Measurements from ENCODE around the gene JMJD1C. TPM values are rescaled to one million over a fixed set of nuclear protein-coding genes. Genes with fewer than 3 reads are reported as not detected.
A peak's percentile ranks its signal among the peaks of the same experiment; 100 is the strongest.
"Not testable (repeated sequence)": the region's sequence is repeated elsewhere in the genome, so short reads cannot be mapped to it uniquely, and the experiment has no call there.

Gene JMJD1C
- total RNA-seq, 1 donor from 2014 or later = 143 TPM

DNA sequence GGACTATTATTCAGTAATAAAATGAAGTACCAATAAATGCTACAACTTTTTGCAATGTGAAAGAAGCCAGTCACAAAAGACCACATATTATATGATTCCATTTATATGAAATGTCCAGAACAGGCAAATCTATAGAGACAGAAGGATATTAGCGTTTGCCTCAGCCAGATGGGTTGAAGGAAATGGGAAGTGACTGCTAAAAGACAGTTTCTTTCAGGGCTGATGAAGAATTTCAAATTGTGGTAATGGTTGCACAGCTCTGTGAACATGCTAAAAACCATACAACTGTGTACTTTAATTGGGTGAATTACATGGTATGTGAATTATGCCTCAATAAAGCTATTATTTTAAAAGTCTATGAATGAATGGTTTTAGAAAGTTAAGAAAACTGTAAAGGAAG lies 31.5 kb upstream of the JMJD1C start:
- Mint-ChIP-seq H3K27me3 (ENCODE audit: insufficient read depth, low read depth) (no peaks in the 10 kb centered on the region), H3K4me1 (no peaks in the 10 kb centered on the region), H3K36me3 (peaks cover 46% of the 10 kb centered on the region), H3K27ac (no peak overlapping the region), H3K4me3 (no peak overlapping the region), H3K9me3 (peaks cover 24% of the 10 kb centered on the region)
- Histone ChIP-seq H3K36me3 (no peaks in the 10 kb centered on the region), H3K9me3 (ENCODE audit: low read depth) (no peaks in the 10 kb centered on the region), H4K20me1 (ENCODE audit: low read depth) (no peaks in the 10 kb centered on the region), H3K79me2 (ENCODE audit: low read depth) (peaks cover 100% of the 10 kb centered on the region), H3K4me2 (no peak overlapping the region), H3K27me3 (no peaks in the 10 kb centered on the region), H3K4me1 (no peaks in the 10 kb centered on the region), H3F3A (ENCODE audit: low read depth) (peaks cover 6% of the 10 kb centered on the region), H2AFZ (replicated peaks) (no peak overlapping the region), H3K4me3 (no peak overlapping the region), H3K9ac (no peak overlapping the region), H3K27ac (no peak overlapping the region)
- TF ChIP-seq EZH2 (IDR thresholded peaks at IDR 0.05) (no peak), EZH2phosphoT487 (IDR thresholded peaks at IDR 0.05) (no peak)
- TF ChIP-seq, protein P1, sequence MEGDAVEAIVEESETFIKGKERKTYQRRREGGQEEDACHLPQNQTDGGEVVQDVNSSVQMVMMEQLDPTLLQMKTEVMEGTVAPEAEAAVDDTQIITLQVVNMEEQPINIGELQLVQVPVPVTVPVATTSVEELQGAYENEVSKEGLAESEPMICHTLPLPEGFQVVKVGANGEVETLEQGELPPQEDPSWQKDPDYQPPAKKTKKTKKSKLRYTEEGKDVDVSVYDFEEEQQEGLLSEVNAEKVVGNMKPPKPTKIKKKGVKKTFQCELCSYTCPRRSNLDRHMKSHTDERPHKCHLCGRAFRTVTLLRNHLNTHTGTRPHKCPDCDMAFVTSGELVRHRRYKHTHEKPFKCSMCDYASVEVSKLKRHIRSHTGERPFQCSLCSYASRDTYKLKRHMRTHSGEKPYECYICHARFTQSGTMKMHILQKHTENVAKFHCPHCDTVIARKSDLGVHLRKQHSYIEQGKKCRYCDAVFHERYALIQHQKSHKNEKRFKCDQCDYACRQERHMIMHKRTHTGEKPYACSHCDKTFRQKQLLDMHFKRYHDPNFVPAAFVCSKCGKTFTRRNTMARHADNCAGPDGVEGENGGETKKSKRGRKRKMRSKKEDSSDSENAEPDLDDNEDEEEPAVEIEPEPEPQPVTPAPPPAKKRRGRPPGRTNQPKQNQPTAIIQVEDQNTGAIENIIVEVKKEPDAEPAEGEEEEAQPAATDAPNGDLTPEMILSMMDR (IDR thresholded peaks at IDR 0.05) = no peak
- DNase-seq (ENCODE audit: low spot score) = no peak

DNA sequence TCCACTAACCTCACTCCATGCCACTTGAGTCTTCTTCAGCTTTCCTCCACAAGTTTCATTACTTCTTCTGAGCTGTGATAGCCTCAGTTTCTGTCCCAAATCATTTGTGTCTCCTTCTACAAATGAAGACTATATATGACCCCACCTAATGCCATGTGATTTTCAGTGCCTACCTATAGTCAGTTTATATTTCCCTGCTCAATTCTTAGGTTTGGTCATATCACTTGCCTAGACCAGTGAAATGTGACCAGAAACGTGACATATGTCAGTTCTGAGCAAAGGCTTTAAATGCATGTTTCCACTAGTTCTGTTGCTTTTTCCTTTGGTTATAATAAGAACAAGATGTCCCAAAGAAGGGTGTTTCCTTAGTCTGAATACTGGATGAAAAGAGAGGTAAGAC lies 30.8 kb upstream of the JMJD1C start:
- Mint-ChIP-seq H3K27ac (no peak overlapping the region), H3K36me3 (peaks cover 46% of the 10 kb centered on the region), H3K4me3 (no peak overlapping the region), H3K27me3 (ENCODE audit: insufficient read depth, low read depth) (no peaks in the 10 kb centered on the region), H3K4me1 (no peaks in the 10 kb centered on the region), H3K9me3 (peaks cover 27% of the 10 kb centered on the region)
- H4K20me1 ChIP-seq (ENCODE audit: low read depth) = no peaks in the 10 kb centered on the region
- H3K27me3 ChIP-seq = no peaks in the 10 kb centered on the region
- no peak for DNase-seq (ENCODE audit: low spot score)
- no peaks in the 10 kb centered on the region for H3K36me3 ChIP-seq
- no peak overlapping the region for H2AFZ ChIP-seq (replicated peaks)
- TF ChIP-seq EZH2phosphoT487 (IDR thresholded peaks at IDR 0.05) (no peak), EZH2 (IDR thresholded peaks at IDR 0.05) (no peak)
- TF ChIP-seq, protein P1 (IDR thresholded peaks at IDR 0.05) = no peak
- no peak overlapping the region for H3K27ac ChIP-seq
- H3F3A ChIP-seq (ENCODE audit: low read depth) = peaks cover 6% of the 10 kb centered on the region
- H3K9me3 ChIP-seq (ENCODE audit: low read depth) = no peaks in the 10 kb centered on the region
- H3K79me2 ChIP-seq (ENCODE audit: low read depth) = peaks cover 100% of the 10 kb centered on the region
- H3K9ac ChIP-seq = no peak overlapping the region
- H3K4me3 ChIP-seq = no peak overlapping the region
- no peaks in the 10 kb centered on the region for H3K4me1 ChIP-seq
- no peak overlapping the region for H3K4me2 ChIP-seq

DNA sequence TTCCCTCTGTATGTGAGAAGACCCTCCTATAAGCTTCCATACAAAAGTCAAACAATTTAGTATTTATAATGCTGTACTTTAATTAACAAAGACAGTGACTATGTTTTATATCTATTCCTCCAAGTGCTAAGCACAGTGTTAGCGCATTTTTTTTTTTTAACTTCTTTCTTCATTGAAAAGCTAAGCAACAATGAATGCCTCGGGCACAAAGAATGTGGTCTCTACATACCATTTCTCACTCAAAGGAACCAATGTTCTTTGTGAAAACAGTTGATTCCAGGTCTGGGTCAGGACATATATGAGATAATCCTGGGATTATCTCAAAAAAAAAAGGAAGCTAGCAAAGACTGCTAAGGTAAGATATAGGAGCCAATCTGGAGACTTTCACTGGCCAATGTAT lies 29.2 kb upstream of the JMJD1C start:
- Mint-ChIP-seq H3K27ac (no peak overlapping the region), H3K4me3 (no peak overlapping the region), H3K9me3 (peaks cover 26% of the 10 kb centered on the region), H3K36me3 (peaks cover 38% of the 10 kb centered on the region), H3K27me3 (ENCODE audit: insufficient read depth, low read depth) (no peaks in the 10 kb centered on the region), H3K4me1 (no peaks in the 10 kb centered on the region)
- peak; percentile 41 for DNase-seq (ENCODE audit: low spot score)
- no peak overlapping the region for H3K9ac ChIP-seq
- no peaks in the 10 kb centered on the region for H3K4me1 ChIP-seq
- no peaks in the 10 kb centered on the region for H3K9me3 ChIP-seq (ENCODE audit: low read depth)
- H3K4me2 ChIP-seq = no peak overlapping the region
- H2AFZ ChIP-seq (replicated peaks) = no peak overlapping the region
- no peaks in the 10 kb centered on the region for H3K27me3 ChIP-seq
- no peaks in the 10 kb centered on the region for H4K20me1 ChIP-seq (ENCODE audit: low read depth)
- H3K4me3 ChIP-seq = no peak overlapping the region
- no peak overlapping the region for H3K27ac ChIP-seq
- no peak for TF ChIP-seq EZH2phosphoT487 (IDR thresholded peaks at IDR 0.05)
- H3K79me2 ChIP-seq (ENCODE audit: low read depth) = peaks cover 100% of the 10 kb centered on the region
- peaks cover 6% of the 10 kb centered on the region for H3F3A ChIP-seq (ENCODE audit: low read depth)
- peaks cover 5% of the 10 kb centered on the region for H3K36me3 ChIP-seq

DNA sequence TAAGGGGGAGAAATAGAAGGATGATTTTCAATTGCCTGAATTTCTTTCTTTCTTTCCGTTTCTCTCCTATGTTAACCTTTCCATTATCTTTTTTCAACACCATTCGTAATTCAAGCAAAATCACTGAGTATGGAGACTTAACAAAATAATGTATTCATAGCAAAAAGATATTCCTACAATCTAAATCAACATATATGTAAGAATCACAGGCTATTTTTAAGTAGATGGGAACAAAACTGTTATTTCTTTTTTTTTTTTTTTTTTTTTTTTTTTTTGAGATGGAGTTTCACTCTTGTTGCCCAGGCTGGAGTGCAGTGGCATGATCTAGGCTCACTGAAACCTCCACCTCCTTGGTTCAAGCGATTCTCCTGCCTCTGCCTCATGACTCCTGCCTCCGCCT lies 27.2 kb upstream of the JMJD1C start:
- Mint-ChIP-seq H3K27ac (no peak overlapping the region), H3K36me3 (peaks cover 28% of the 10 kb centered on the region), H3K4me3 (no peak overlapping the region), H3K9me3 (peaks cover 28% of the 10 kb centered on the region), H3K4me1 (no peaks in the 10 kb centered on the region), H3K27me3 (ENCODE audit: insufficient read depth, low read depth) (no peaks in the 10 kb centered on the region)
- no peak overlapping the region for H3K9ac ChIP-seq
- peaks cover 100% of the 10 kb centered on the region for H3K79me2 ChIP-seq (ENCODE audit: low read depth)
- H3K27me3 ChIP-seq = no peaks in the 10 kb centered on the region
- no peaks in the 10 kb centered on the region for H4K20me1 ChIP-seq (ENCODE audit: low read depth)
- no peaks in the 10 kb centered on the region for H3K9me3 ChIP-seq (ENCODE audit: low read depth)
- H3K27ac ChIP-seq = no peak overlapping the region
- TF ChIP-seq, protein P1 (IDR thresholded peaks at IDR 0.05) = no peak
- no peak for TF ChIP-seq EZH2phosphoT487 (IDR thresholded peaks at IDR 0.05)
- no peak for TF ChIP-seq EZH2 (IDR thresholded peaks at IDR 0.05)
- H3K36me3 ChIP-seq = peaks cover 5% of the 10 kb centered on the region
- H3K4me1 ChIP-seq = no peaks in the 10 kb centered on the region
- no peak overlapping the region for H3K4me2 ChIP-seq
- H3F3A ChIP-seq (ENCODE audit: low read depth) = peaks cover 6% of the 10 kb centered on the region
- no peak overlapping the region for H3K4me3 ChIP-seq
- DNase-seq (ENCODE audit: low spot score) = no peak
- H2AFZ ChIP-seq (replicated peaks) = no peak overlapping the region

DNA sequence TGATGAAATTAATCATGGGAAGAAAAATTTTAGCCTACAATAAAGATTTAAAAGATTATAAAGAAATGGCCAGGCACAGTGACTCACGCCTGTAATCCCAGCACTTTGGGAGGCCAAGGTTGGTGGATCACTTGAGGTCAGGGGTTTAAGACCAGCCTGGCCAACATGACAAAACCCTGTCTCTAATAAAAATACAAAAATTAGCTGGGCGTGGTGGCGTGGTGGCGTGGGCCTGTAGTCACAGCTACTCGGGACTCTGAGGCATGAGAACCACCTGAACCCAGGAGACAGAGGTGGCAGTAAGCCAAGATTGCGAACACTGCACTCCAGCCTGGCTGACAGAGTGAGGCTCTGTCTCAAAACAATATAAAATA lies 26.5 kb upstream of the JMJD1C start:
- not testable (repeated sequence) for H3K4me3 Mint-ChIP-seq; H3K27me3 Mint-ChIP-seq (ENCODE audit: insufficient read depth, low read depth); H3K27ac Mint-ChIP-seq; H3K4me3 ChIP-seq; H3K4me2 ChIP-seq; H3F3A ChIP-seq (ENCODE audit: low read depth); H3K27me3 ChIP-seq; H3K36me3 ChIP-seq; H3K9me3 ChIP-seq (ENCODE audit: low read depth); H3K4me1 ChIP-seq; H2AFZ ChIP-seq (replicated peaks); H3K4me1 Mint-ChIP-seq; DNase-seq (ENCODE audit: low spot score); H4K20me1 ChIP-seq (ENCODE audit: low read depth); H3K9ac ChIP-seq
- peaks cover 100% of the 10 kb centered on the region for H3K79me2 ChIP-seq (ENCODE audit: low read depth)
- H3K36me3 Mint-ChIP-seq = peaks cover 28% of the 10 kb centered on the region
- peaks cover 28% of the 10 kb centered on the region for H3K9me3 Mint-ChIP-seq
- H3K27ac ChIP-seq = peak overlapping the region; percentile 72
